ENCODE results near the gene IGSF22.

The IGSF22 gene

GRCh38 chr11:18729426-18729825 lies 3.4 kb upstream of the IGSF22 start:
- H3K27me3 ChIP-seq = peaks cover 0 to 3% of the 10 kb centered on the region in 2 donors
- H3K4me3 ChIP-seq = no peak overlapping the region
- intact Hi-C loops (cut with DNase I; ENCODE audit: low total_unique reads) = no loop called here
- no peak for DNase-seq
- no peaks in the 10 kb centered on the region for H3K36me3 ChIP-seq
- no peaks in the 10 kb centered on the region for H3K4me1 ChIP-seq
- TF ChIP-seq CTCF (IDR thresholded peaks at IDR 0.05) = no peak
- H3K9me3 ChIP-seq = no peaks in the 10 kb centered on the region
- no peak overlapping the region for H3K27ac ChIP-seq

GRCh38 chr11:18728658-18729057 lies 2.7 kb upstream of the IGSF22 start:
- intact Hi-C loops (cut with DNase I; ENCODE audit: low total_unique reads) = no loop called here
- Histone ChIP-seq H3K4me1 (no peaks in the 10 kb centered on the region), H3K4me3 (no peak overlapping the region), H3K27ac (no peak overlapping the region), H3K27me3 (peaks cover 0 to 3% of the 10 kb centered on the region in 2 donors), H3K9me3 (no peaks in the 10 kb centered on the region), H3K36me3 (no peaks in the 10 kb centered on the region)
- no peak for DNase-seq
- no peak for TF ChIP-seq CTCF (IDR thresholded peaks at IDR 0.05)

- Histone ChIP-seq H3K9me3 (no peaks in the 10 kb centered on the region), H3K27me3 (peaks cover 0 to 3% of the 10 kb centered on the region in 2 donors), H3K4me3 (no peak overlapping the region), H3K4me1 (no peaks in the 10 kb centered on the region), H3K27ac (no peak overlapping the region), H3K36me3 (no peaks in the 10 kb centered on the region)
- intact Hi-C loops (cut with DNase I; ENCODE audit: low total_unique reads) = no loop called here
- DNase-seq = no peak
- TF ChIP-seq CTCF (IDR thresholded peaks at IDR 0.05) = peak; percentile 47 to 77
These were observed 1.7 kb upstream of the IGSF22 start for GRCh38 chr11:18727479-18728236.

- Histone ChIP-seq H3K4me1 (peaks cover 0 to 7% (median 4%) of the 10 kb centered on the region in 4 donors), H3K4me3 (no peak overlapping the region), H3K36me3 (no peaks in the 10 kb centered on the region), H3K27ac (no peak overlapping the region), H3K9me3 (no peaks in the 10 kb centered on the region), H3K27me3 (peaks cover 0 to 3% of the 10 kb centered on the region in 2 donors)
- TF ChIP-seq CTCF (IDR thresholded peaks at IDR 0.05) = no peak
- intact Hi-C loops (cut with DNase I; ENCODE audit: low total_unique reads) = loop anchor here (5.0 kb wide), 1 partner anchor 92 kb away; the partner anchor contains the start of gene SPTY2D1
- no peak for DNase-seq
These were observed 2.0 kb downstream of the IGSF22 start for GRCh38 chr11:18723991-18724390.

GRCh38 chr11:18722293-18722637 lies 3.7 kb downstream of the IGSF22 start:
- Histone ChIP-seq H3K9me3 (no peaks in the 10 kb centered on the region), H3K4me1 (peaks cover 0 to 7% (median 4%) of the 10 kb centered on the region in 4 donors), H3K36me3 (no peaks in the 10 kb centered on the region), H3K27me3 (peaks cover 0 to 3% of the 10 kb centered on the region in 2 donors), H3K4me3 (peak overlapping the region; percentile 50 to 72), H3K27ac (peak overlapping the region in 1 of 2 donors; percentile 76)
- DNase-seq = no peak
- intact Hi-C loops (cut with DNase I; ENCODE audit: low total_unique reads) = loop anchor here (5.0 kb wide), 1 partner anchor 90 kb away; the partner anchor contains the start of gene SPTY2D1
- TF ChIP-seq CTCF (IDR thresholded peaks at IDR 0.05) = no peak
